ENCODE measurements around the gene ZNF586. TPM values are rescaled to one million over a fixed set of nuclear protein-coding genes. Genes with fewer than 3 reads are reported as not detected.
"Not testable (repeated sequence)": the region's sequence is repeated elsewhere in the genome, so short reads cannot be mapped to it uniquely, and the experiment has no call there.

Gene ZNF586
- total RNA-seq, 2 donors from 2014 or later, result 18.5 to 20.0 TPM

GRCh38 chr19:57803594-57804325, 34.3 kb downstream of the ZNF586 start:
- ATAC-seq (replicated peaks in 1 of 2) (peak in 1 of 2 donors; percentile 24), DNase-seq (no peak)

GRCh38 chr19:57807541-57807940, 38.1 kb downstream of the ZNF586 start:
- peaks cover 12 to 28% of the 10 kb centered on the region in 2 donors for H3K36me3 Mint-ChIP-seq (ENCODE audit: insufficient read depth in 2 of 2)
- ATAC-seq (replicated peaks in 1 of 2), result no peak
- DNase-seq, result no peak

More at GRCh38 chr19:57803594-57804325, 34.3 kb downstream of the ZNF586 start:
- peaks cover 15% of the 10 kb centered on the region for H3K4me1 Mint-ChIP-seq (ENCODE audit: low read depth)
- peak overlapping the region; percentile 27 for H3K27ac Mint-ChIP-seq
- H3K4me3 Mint-ChIP-seq, result peak overlapping the region; percentile 68 to 82
- H3K9me3 Mint-ChIP-seq, result no peaks in the 10 kb centered on the region
- no peaks in the 10 kb centered on the region for H3K27me3 Mint-ChIP-seq (ENCODE audit: low read depth)
- H3K36me3 Mint-ChIP-seq (ENCODE audit: insufficient read depth in 2 of 2), result peaks cover 4 to 23% of the 10 kb centered on the region in 2 donors

GRCh38 chr19:57810410-57811295, 41.2 kb downstream of the ZNF586 start:
- Mint-ChIP-seq H3K36me3 (ENCODE audit: insufficient read depth in 2 of 2) (peaks cover 16 to 19% of the 10 kb centered on the region in 2 donors), H3K4me1 (ENCODE audit: low read depth) (peaks cover 47% of the 10 kb centered on the region)
- not testable (repeated sequence) for H3K4me3 Mint-ChIP-seq; H3K27me3 Mint-ChIP-seq (ENCODE audit: low read depth); ATAC-seq (replicated peaks in 1 of 2); DNase-seq; H3K27ac Mint-ChIP-seq; H3K9me3 Mint-ChIP-seq

More at GRCh38 chr19:57807541-57807940, 38.1 kb downstream of the ZNF586 start:
- no peak overlapping the region for H3K27ac Mint-ChIP-seq
- no peak overlapping the region for H3K4me3 Mint-ChIP-seq
- no peaks in the 10 kb centered on the region for H3K27me3 Mint-ChIP-seq (ENCODE audit: low read depth)
- peaks cover 32% of the 10 kb centered on the region for H3K4me1 Mint-ChIP-seq (ENCODE audit: low read depth)
- no peaks in the 10 kb centered on the region for H3K9me3 Mint-ChIP-seq

- no peaks in the 10 kb centered on the region for H3K27me3 Mint-ChIP-seq (ENCODE audit: low read depth)
- peaks cover 58% of the 10 kb centered on the region for H3K4me1 Mint-ChIP-seq (ENCODE audit: low read depth)
- H3K4me3 Mint-ChIP-seq, result peak overlapping the region; percentile 95 to 96
- peak; percentile 12 to 22 for DNase-seq
- peak overlapping the region; percentile 5 for H3K27ac Mint-ChIP-seq
- peaks cover 14% of the 10 kb centered on the region in 2 donors for H3K36me3 Mint-ChIP-seq (ENCODE audit: insufficient read depth in 2 of 2)
- no peaks in the 10 kb centered on the region for H3K9me3 Mint-ChIP-seq
- ATAC-seq (replicated peaks in 1 of 2), result peak; percentile 55 to 66
Measured at GRCh38 chr19:57812226-57812625, 42.8 kb downstream of the ZNF586 start.

- Mint-ChIP-seq H3K36me3 (ENCODE audit: insufficient read depth in 2 of 2) (peaks cover 14% of the 10 kb centered on the region in 2 donors), H3K4me1 (ENCODE audit: low read depth) (peaks cover 59% of the 10 kb centered on the region), H3K4me3 (peak overlapping the region; percentile 95 to 96)
- H3K27me3 Mint-ChIP-seq (ENCODE audit: low read depth); H3K9me3 Mint-ChIP-seq; H3K27ac Mint-ChIP-seq: not testable (repeated sequence)
- DNase-seq (peak in 1 of 2 donors; percentile 17), ATAC-seq (replicated peaks in 1 of 2) (peak; percentile 30 to 38)
Measured at GRCh38 chr19:57812975-57813820, 43.7 kb downstream of the ZNF586 start.

GRCh38 chr19:57813919-57814504, 44.5 kb downstream of the ZNF586 start:
- Mint-ChIP-seq H3K4me3 (peak overlapping the region; percentile 95 to 96), H3K9me3 (no peaks in the 10 kb centered on the region), H3K4me1 (ENCODE audit: low read depth) (peaks cover 66% of the 10 kb centered on the region), H3K27ac (peak overlapping the region; percentile 96), H3K36me3 (ENCODE audit: insufficient read depth in 2 of 2) (peaks cover 11 to 14% of the 10 kb centered on the region in 2 donors), H3K27me3 (ENCODE audit: low read depth) (no peaks in the 10 kb centered on the region)
- DNase-seq, result no peak
- no peak for ATAC-seq (replicated peaks in 1 of 2)

GRCh38 chr19:57814505-57815246, 45.2 kb downstream of the ZNF586 start, which contains the start of gene ZNF552:
Gene ZNF552 (minus strand): TSS chr19:57814913. CDS start chr19:57814743, 170 bp downstream.
- Mint-ChIP-seq H3K27me3 (ENCODE audit: low read depth) (no peaks in the 10 kb centered on the region), H3K4me3 (peak within 1 kb of the TSS; percentile 95 to 96), H3K9me3 (no peaks in the 10 kb centered on the region), H3K4me1 (ENCODE audit: low read depth) (peaks cover 61% of the 10 kb centered on the region), H3K36me3 (ENCODE audit: insufficient read depth in 2 of 2) (peaks cover 10 to 12% of the 10 kb centered on the region in 2 donors), H3K27ac (peak within 1 kb of the TSS; percentile 96)
- ATAC-seq (replicated peaks in 1 of 2) (peak; percentile 72 to 79), DNase-seq (peak; percentile 75 to 79)

- Mint-ChIP-seq H3K4me3 (peak overlapping the region; percentile 95 to 96), H3K9me3 (no peaks in the 10 kb centered on the region), H3K27ac (peak overlapping the region; percentile 96), H3K27me3 (ENCODE audit: low read depth) (no peaks in the 10 kb centered on the region), H3K36me3 (ENCODE audit: insufficient read depth in 2 of 2) (peaks cover 14 to 15% of the 10 kb centered on the region in 2 donors), H3K4me1 (ENCODE audit: low read depth) (peaks cover 65% of the 10 kb centered on the region)
- DNase-seq (no peak), ATAC-seq (replicated peaks in 1 of 2) (no peak)
Measured at GRCh38 chr19:57815247-57816075, 46.0 kb downstream of the ZNF586 start.

GRCh38 chr19:57816652-57817051, 47.2 kb downstream of the ZNF586 start:
- Mint-ChIP-seq H3K27me3 (ENCODE audit: low read depth) (no peaks in the 10 kb centered on the region), H3K4me3 (no peak overlapping the region), H3K36me3 (ENCODE audit: insufficient read depth in 2 of 2) (peaks cover 14 to 17% of the 10 kb centered on the region in 2 donors), H3K27ac (no peak overlapping the region), H3K4me1 (ENCODE audit: low read depth) (peaks cover 76% of the 10 kb centered on the region), H3K9me3 (no peaks in the 10 kb centered on the region)
- DNase-seq (peak in 1 of 2 donors; percentile 29), ATAC-seq (replicated peaks in 1 of 2) (no peak)

GRCh38 chr19:57817976-57818375, 48.5 kb downstream of the ZNF586 start:
- H3K4me3 Mint-ChIP-seq, result peak overlapping the region; percentile 67 to 97
- no peaks in the 10 kb centered on the region for H3K27me3 Mint-ChIP-seq (ENCODE audit: low read depth)
- no peak overlapping the region for H3K27ac Mint-ChIP-seq
- peaks cover 17 to 19% of the 10 kb centered on the region in 2 donors for H3K36me3 Mint-ChIP-seq (ENCODE audit: insufficient read depth in 2 of 2)
- no peak for ATAC-seq (replicated peaks in 1 of 2)
- no peaks in the 10 kb centered on the region for H3K9me3 Mint-ChIP-seq
- DNase-seq, result no peak
- H3K4me1 Mint-ChIP-seq (ENCODE audit: low read depth), result peaks cover 76% of the 10 kb centered on the region

- DNase-seq (no peak), ATAC-seq (replicated peaks in 1 of 2) (no peak)
- Mint-ChIP-seq H3K36me3 (ENCODE audit: insufficient read depth in 2 of 2) (peaks cover 17 to 21% of the 10 kb centered on the region in 2 donors), H3K4me1 (ENCODE audit: low read depth) (peaks cover 76% of the 10 kb centered on the region), H3K9me3 (no peaks in the 10 kb centered on the region), H3K4me3 (peak overlapping the region; percentile 67 to 97), H3K27me3 (ENCODE audit: low read depth) (no peaks in the 10 kb centered on the region), H3K27ac (no peak overlapping the region)
Measured at GRCh38 chr19:57818378-57818777, 48.9 kb downstream of the ZNF586 start.
